ENCODE results near the gene TRIM40. TPM values are rescaled to one million over a fixed set of nuclear protein-coding genes. Genes with fewer than 3 reads are reported as not detected.

Gene TRIM40, protein sequence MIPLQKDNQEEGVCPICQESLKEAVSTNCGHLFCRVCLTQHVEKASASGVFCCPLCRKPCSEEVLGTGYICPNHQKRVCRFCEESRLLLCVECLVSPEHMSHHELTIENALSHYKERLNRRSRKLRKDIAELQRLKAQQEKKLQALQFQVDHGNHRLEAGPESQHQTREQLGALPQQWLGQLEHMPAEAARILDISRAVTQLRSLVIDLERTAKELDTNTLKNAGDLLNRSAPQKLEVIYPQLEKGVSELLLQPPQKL
- not detected for polyA plus RNA-seq (ENCODE audit: insufficient read length in 4 of 4)

DNA sequence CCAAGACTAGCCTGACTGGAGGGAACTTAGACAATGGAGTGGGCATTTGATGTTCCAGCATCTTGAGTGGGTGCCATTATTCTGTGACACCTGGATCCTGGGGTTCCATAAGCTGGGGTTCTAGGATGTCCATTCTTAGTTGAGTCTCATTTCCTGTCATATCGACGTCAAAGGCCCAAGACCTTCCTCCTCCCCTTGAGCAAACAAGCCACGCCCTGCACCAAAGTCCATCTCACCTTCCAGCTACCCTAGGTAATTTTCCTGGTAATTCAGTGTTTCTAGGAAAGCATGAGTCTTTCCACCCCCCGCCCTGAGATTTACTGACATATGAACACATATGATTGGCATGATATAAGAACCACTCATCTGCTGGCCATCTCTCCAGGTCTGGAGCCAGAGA, at the start of gene TRIM40:
Gene TRIM40 (plus strand): TSS at position 384 of the 400 bp plus-strand sequence. CDS start 897 bp downstream, outside the sequence.
- DNase-seq (ENCODE audit: low read depth in 4 of 4, low spot score in 3 of 4): no peak

DNA sequence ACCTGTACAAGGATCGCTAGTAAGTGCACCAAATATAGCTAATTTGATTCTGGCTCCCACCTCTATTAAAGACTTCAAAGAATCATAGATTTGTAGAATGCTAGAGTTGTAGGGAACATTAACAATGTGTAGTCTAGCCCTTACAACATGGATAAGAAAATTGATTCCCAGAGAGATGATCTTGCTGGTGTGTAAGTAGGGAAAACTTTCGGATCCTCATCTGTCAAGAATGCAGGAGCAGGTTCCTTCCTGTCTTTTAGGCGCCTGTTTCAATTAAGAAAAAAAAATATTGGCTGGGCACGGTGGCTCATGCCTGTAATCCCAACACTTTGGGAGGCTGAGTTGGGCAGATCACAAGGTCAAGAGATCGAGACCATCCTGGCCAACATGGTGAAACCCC, 48.1 kb upstream of the TRIM40 start:
- DNase-seq (ENCODE audit: low read depth in 4 of 4, low spot score in 3 of 4): no peak

DNA sequence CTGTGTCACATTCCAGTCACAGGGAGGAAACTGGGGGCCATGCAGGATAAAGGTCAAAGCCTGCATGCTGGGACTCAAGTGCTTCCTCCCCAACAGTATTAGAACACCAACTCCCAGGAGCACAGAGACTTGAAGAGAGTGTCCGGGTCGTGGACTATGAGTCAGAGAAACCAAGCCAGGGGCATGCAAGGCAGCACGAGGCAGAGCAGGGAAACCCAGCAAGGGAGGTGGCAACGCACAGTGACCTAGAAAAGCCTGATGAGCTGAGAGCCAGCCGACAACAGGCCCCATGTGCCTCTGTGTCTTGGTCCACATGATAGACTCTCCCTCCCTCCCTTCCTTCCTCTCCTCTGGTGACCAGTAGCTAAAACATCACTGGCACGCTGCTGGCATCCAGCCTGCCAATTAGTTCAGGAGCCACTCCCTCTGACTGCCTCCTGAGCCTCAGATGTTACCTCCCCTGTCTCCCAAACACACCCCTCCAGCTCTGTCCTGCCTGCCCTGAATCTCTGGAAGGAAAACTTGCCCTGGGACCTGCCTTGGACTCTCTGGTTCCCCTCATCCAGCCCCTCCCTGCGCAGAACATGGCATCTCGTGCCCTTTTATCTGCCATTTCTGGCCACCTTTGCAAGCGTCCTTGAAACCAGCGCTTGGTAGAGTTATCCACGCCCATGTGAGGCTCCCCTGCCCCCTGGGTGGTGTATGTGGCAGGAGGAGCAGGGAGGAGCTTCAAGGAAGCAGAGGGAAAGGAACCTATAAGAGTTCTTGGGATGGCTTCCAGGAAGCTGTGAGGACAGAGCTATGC, 44.2 kb upstream of the TRIM40 start:
- DNase-seq (ENCODE audit: low read depth in 4 of 4, low spot score in 3 of 4): no peak

DNA sequence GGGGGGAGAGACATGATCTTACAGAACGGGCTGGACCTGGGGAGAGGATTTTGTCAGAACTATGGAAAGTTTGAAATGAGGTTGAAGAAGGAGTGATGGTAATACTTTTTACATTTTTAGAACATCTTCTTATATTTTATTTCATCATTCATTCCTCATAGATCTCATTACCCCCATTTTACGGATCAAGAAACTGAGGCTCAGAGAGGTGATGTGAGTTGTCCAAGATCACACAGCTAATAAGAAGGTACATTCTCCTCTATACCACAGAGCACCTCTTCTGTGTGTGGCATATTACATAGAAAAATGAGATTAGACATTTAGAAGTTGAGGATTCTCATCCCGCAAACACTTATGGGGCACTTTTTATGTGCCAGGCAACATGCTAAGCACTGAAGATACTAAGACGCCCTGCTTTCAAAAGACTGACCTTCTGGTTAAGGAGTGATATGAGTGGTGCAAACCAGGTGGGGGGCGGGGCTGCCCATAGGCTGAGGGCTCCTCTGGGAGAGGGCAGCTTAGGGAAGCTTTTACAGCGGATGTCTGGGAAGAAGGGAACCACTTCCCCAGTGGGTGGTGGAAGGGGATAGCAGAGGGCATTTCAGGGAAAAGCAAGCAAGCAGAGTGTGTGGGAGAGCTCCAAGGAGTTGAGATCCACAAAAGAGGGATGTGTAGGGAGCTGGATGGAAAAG, 42.9 kb upstream of the TRIM40 start:
- no peak for DNase-seq (ENCODE audit: low read depth in 4 of 4, low spot score in 3 of 4)

DNA sequence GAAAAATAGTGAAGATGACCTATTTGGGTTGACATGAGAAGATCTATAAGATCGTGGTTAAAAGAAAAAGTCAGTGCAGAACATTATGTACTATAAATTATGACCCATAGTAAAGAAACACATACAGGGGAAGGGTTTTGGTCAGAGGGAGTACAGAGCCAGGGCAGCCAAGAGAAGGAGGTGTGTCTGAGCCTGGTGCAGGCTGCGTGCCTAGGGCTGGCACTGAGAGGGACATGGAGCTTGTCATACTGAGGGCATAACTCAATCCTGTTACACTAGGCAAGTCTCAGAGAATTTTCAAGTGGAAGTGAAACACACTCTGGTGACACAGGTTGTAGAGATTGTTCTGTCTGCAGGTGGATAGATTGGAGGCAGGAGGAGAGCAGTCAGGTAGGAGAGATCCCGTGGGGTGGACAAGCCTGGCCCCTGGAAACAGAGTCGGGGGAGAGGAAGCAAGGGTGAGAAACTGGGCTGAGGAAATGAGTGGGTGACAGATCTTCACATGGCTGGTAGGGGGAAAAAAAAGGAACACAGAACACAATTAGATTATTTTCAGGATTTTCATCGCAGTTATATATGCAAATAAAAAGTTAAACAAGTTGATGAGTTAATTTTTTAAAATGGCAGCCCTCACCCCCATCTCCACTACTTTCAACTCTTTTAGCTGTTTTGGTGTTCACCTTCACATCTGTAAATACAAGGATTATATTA, 41.8 kb upstream of the TRIM40 start:
- DNase-seq (ENCODE audit: low read depth in 4 of 4, low spot score in 3 of 4): no peak

DNA sequence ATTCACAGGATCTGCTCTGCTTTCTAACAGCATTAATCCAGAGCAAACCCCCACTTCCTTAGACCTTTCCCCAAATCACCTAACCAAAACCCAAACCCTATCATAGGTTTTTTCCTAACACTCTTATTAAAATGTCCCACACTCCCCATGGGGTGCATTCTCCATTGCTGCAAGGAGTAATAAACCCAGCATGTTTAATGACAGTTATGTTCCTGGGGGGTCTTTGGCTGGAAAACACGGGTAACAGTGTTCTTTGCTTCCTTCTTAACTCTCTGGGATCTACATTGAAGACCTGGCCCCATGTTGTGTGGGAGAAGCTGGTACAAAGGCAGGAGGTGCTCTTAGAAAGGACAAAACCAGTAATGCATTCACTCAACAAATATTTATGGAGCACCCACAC, 39.1 kb upstream of the TRIM40 start:
- no peak for DNase-seq (ENCODE audit: low read depth in 4 of 4, low spot score in 3 of 4)

DNA sequence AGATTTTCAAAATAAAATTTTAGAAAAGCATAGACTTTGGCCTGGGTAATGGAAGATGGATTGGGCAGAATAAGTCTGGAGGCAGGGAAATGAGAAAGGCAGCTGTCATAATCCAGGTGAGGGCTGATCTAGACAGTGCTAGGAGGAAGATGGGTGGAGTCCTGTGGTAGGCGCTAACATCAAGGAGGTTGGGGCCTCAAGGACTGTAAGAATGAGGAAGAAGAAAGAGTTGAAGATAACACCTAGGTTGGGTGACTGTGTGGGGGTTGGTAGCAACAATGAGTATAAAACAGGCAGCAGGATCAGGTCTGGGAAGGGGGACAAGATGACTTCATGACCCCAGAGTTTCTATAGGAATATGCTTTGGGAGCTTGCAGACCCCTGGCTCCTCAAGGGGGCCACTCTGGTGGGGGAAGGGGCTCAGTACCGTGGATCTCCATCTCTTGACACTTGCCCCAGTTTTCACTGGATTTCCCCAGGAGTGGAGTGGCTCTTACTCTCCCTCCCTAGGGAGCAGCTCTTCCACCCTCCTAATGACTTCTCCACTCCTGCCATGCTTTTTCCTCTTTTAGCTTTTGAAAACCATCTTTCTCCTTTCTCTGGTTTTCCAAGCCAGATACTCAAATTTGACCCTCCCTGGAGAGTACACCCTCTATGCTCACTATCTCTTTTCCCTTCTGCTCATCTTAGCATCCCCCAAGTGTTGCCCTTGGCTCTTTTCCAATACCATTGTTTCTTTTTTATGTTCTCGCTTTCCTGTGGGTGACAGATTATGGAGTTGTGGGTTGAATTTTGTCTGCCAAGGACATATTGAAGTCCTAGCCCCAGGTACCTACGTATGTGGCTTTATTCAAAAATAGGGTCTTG, 37.8 kb upstream of the TRIM40 start:
- no peak for DNase-seq (ENCODE audit: low read depth in 4 of 4, low spot score in 3 of 4)

DNA sequence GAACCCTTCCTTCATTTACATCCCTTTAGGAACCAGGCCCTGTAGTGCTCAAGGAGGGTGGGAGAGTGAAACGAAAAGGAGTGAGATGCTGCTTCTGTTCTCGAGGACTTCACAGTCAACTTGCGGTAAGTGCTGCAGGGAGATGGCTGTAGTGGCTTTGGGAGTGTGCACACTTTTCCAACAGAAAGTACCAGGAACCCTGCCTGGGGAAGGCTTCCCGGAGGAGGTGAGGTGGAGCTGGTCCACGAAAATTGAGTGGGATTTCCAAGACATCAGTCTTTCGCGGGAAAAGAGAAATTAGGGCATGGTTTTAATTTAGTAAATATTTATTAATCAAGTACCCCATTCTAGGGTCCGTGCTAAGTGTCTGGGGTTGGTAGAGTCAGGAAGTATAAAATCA, 35.8 kb upstream of the TRIM40 start:
- no peak for DNase-seq (ENCODE audit: low read depth in 4 of 4, low spot score in 3 of 4)

DNA sequence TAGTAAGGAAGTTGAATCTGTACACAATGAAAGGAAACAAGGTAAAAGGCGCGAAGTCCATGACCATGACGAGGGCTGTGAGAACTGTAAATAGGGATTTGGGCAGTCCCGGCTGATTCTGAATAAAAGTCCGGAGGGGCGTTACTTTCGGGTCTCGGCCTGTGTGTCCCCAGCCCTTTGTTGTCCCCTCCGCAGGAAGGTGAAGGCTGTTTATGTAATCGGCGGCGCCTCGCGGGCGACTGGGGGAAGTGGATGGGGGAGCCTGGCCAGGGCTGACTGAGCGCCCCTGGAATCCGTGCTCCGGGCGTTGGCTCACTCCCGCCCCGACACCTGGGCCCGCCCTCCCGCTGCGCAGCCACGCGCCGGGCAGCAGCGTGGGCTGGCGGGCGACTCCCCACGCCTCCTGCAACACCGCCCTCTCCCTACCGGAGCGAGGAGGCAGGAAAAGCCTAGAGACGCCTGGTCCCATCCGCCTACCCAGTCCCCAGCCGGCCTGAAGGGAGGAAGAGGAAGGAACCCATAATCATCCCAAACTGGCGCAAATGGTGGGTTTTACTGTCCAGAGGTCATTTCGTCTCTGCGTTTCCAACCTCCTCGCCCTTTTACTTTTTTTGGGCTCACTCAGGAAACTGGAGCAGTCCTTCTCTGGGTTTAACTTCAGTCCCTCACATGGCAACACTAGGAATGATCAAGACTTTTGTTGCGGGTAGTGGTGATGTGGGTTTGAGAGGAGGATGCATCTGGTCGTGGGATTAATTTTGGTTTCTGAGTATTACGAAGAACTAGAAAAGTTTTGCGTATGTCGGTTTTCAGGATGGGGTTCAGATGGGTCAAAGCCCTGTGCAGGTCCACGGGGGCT, 35.1 kb upstream of the TRIM40 start:
- no peak for DNase-seq (ENCODE audit: low read depth in 4 of 4, low spot score in 3 of 4)

DNA sequence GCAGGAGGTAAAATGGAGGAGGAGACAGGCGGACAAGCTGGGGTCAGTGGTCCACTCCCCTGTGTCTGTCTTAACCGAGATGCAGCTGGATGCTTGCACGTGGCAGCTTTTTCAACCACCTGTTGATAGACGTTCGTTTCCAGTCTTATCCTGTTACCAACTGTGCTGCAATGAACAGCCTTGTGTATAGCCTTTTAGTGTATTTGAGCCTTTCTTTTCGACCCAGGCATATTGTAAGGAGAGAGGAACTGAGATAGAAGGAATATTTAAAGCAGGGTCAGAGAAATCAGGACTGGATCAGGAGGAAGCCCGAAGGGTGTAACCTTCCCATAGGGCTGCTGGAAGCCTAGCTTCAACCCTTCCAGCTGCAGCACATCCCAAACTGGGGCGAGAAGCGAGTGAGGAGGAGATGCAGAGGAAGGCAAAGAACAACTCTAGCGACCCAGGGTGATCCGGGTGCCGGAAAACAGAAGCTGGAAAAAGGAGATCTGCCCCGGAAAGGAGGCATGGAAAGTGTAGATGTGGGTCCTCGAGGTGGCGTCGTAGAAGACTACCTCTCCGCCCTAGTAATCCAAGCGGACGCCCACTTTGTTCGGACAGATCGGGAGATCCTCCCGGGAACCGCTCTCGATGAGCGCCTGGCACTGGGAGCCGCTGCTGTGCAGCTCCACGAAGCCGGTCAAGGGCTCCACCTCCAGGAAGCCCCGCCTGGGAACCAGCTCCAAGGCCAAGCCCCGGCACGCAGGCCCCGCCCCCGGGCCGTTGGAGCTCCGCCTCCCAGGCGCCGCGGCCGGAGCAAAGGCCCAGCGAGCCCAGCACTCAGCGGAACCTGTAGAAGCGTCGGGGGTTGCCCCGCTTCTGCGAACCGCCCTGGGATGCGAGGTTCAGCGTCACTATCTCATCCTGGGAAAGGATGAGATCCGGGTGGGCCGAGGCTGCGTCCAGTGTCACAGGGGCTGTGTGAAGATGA, 34.2 kb upstream of the TRIM40 start:
- DNase-seq (ENCODE audit: low read depth in 4 of 4, low spot score in 3 of 4): peak; percentile 64 to 71 (median 65)

DNA sequence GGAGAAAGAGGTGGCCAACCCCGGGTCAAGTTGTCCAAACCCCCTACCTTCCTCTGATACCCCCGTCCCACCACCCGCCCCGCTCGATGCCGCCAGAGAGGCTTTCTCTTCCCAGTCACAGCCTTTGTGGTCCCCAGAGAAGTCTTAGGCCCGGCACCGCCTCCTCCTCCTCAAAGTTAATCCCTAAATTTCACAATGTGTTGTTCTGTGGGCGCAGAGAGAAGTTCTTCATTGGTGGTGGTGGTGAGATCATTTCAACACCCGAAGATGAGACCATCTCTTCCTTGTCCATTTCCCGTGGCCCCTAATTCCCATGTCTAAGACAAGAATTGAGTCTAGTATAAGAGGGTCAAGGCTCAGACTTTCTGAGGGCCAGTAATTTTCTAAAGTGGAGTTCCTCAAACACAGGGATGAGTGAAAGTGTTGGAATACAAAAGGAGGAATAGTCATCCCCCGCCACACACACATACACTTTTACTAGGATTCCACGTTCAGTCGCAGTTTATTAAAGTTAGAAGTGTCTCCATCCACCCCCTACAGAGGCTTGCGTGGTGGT, 33.4 kb upstream of the TRIM40 start:
- DNase-seq (ENCODE audit: low read depth in 4 of 4, low spot score in 3 of 4): no peak

DNA sequence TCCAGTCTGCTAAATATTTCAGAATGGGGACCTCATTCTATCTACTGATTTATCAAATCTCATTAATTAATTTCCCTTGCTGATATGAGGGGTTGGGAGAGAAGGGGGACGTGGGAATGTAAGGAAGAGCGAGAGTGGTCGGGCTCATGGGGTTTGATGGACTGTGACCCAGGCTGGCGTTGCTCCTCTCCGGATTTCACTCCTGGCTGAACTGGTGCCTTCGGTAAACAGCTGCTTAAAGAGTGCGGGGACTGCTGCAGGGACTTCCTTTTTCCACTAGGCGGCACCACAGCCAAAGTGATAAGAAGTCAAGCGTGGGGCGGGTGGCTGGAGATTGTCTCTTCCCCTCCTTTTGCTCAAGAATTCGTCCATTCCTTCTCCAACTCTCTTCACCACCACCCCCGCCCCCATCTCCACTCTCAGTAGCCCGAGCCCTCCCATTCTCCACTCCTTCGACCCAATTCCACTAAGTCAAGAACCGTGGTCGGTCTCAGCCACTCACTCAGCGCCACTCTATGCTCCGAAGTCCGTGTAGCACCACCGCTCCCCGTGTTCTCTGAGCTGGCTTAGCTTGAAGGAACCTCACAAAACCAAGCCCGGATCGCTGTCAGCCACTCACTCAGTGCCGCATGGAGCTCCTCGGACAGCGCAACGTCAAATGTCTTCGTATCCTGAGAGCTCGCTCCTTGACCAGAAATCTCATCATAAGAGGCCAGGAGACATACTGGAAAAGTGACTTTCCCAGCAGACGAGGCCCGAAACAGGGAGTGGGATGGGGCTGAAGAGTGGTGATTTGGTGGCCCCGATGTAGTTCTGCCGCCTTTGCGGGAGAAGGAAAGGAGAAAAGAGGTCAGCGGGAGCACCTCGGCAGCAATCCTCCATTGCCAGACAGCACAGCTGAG, 32.7 kb upstream of the TRIM40 start:
- peak; percentile 71 to 82 (median 75) for DNase-seq (ENCODE audit: low read depth in 4 of 4, low spot score in 3 of 4)

DNA sequence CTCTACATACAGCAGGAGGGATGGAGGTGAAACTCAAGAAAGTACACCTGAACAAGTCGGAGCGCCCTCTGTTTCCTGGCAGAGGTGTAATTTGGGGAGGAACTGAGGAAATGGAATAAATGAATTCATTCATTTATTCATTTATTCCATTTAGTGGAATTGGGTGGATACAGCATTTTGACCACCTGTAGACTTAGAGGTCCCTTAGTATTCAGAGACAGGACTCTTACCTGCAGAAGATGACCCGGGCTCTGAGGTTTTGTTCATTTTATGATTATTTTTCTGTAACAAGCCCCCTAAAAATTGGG, 32.1 kb upstream of the TRIM40 start:
- DNase-seq (ENCODE audit: low read depth in 4 of 4, low spot score in 3 of 4): no peak

DNA sequence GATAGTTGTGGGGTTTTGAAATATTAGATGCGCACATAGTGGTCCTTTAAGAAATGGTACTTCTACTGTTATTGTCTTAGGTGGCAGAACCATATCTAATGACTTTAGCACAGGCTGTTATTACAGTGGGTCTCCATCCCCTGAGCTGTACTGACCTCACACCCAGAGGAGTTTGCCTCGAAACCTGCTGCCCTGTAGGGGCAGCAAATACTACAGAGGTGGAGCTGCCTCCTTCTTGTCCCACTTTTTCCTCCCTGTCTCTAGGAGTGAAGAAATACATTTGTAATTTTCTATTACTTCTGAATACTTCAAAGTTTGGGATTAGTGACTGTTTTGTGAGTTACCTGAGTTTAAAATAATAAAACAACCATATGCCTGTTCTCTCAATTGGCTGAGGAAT, 31.3 kb upstream of the TRIM40 start:
- DNase-seq (ENCODE audit: low read depth in 4 of 4, low spot score in 3 of 4): no peak

DNA sequence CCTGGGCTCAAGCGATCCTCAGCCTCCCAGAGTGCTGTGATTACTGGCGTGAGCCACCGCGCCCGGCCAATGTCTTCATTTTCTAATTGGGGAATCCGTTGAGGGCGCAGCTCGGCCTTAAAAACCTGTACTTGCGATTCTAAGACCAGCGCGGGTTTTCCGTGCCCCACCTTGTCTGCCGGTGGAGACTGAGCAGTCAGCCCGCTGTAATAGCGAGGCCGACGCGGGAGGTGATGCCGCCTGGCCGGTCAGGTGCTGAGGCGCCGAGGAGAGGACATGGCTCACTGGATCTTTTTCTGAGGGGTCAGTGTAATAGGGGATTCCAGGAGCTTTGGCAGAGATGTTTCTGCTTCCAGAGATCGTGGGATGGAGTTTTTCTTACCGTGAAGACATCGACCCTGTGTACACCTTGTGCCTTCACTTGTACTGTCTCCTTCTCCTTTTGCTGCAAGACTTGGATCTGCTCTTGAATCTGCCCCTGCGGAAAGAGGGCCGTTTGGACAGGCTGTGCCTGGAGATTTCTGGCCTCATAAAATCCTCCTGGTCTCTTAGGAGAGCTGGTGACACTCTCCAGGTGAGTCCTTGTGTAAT, 24.6 kb upstream of the TRIM40 start:
- no peak for DNase-seq (ENCODE audit: low read depth in 4 of 4, low spot score in 3 of 4)

DNA sequence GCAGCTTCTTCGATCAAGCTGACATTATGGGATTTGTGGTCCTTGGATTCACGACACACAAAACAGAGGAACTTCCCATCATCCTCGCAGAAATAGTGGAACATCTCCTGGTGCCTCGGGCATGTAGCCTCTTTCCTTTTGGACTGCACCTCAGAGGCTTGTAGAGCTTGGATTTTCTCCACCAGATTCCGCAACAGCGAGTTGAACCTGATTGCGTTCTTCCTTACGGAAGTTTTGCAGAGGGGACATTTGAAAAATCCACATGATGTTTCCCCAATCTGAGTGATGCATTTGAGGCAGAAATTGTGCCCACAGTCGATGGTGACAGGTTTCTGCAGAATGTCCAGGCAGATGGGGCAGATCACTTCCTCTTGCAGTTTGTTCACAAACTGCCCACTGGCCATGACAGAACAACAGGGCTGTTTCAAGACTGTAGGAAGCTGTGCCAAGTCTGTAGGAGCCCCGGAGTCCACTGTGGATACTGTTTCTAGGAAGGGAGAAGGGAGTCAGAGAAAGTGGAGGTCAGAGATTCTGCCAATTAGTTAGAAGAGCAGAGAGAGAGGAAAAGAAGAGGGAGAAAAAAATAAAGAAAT, 23.4 kb upstream of the TRIM40 start:
- DNase-seq (ENCODE audit: low read depth in 4 of 4, low spot score in 3 of 4): no peak
